ENCODE results near the gene TNRC6B. TPM values are rescaled to one million over a fixed set of nuclear protein-coding genes. Genes with fewer than 3 reads are reported as not detected.

The TNRC6B gene
- total and polyA plus RNA-seq, 2 of the 13 experiments (the other 11 are each of a cell fraction or from before 2014, with no cell fraction given) = 8.9 to 13.2 TPM

DNA sequence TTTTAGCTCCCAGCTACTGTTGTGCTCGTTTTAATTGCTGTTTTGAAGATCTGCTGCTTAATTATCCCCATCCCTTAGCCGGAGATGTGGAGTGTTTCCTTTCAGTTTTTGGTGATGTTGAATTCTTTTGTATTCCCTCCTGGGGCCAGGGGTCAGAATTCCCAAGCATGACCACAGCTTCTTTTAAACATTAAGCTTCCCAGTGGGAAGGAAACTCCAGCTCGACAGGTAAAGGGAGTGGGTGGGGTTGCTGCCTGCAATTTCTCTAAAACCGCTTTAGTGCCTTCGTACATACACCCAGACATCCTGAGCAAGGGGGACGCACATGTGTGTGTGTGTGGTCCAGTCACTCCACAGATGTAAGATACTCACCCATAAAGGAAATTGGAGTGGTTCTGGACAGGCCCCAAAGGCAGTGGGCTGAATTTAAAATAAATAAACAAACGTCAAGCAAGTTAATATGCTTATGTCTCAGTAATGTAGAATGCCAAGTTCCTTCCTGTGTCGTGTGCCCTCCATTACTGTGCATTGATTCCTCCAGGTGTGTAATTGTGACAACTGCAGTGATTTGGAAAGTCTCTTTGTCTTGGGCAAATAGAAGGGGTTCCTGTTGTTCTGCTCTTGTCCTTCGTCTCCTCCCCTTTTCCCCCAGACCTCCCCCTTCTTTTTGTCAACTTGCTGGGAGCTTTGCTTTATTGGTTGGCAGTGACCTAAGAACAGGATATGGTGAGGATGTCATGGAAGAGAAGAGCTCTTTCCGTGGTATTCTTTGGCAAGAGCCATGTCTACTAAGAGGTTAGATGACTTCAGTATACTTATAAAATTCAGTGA, 149.4 kb downstream of the TNRC6B start:
- in situ Hi-C loops (cut with HindIII; ENCODE audit: extremely low pct_ligation_motif_present, low pct_unique_long_range_greater_than_20kb) = no loop called here
- Histone ChIP-seq H3K27me3 (ENCODE audit: control insufficient read depth in 1 of 2, insufficient read depth in 2 of 2, low read length in 2 of 2) (no peaks in the 10 kb centered on the region), H3K27ac (ENCODE audit: extremely low read length, insufficient read depth, low read length) (no peak overlapping the region), H3K4me3 (replicated peaks in 1 of 3; ENCODE audit: insufficient read depth in 1 of 3, low read depth in 2 of 3, low read length in 3 of 3) (no peak overlapping the region), H3K9me3 (ENCODE audit: low read length) (no peaks in the 10 kb centered on the region), H3K36me3 (replicated peaks in 1 of 2; ENCODE audit: control insufficient read depth in 1 of 2, insufficient read depth in 2 of 2, low read length in 2 of 2) (peaks cover 3 to 19% of the 10 kb centered on the region in 2 experiments; a peak in 3 of 5 replicates), H3K4me2 (ENCODE audit: low read depth, low read length) (no peak overlapping the region), H4K20me1 (ENCODE audit: insufficient read depth, low read length) (no peaks in the 10 kb centered on the region; the same call in 1 of the 2 replicates), H3K4me1 (ENCODE audit: insufficient read depth, low read length) (no peaks in the 10 kb centered on the region), H3K79me2 (ENCODE audit: insufficient read depth, low read length) (no peaks in the 10 kb centered on the region), H2AFZ (ENCODE audit: low read length) (no peak overlapping the region), H3K9ac (ENCODE audit: insufficient read depth, low read depth, low read length) (no peak overlapping the region)
- TF ChIP-seq, protein P1, sequence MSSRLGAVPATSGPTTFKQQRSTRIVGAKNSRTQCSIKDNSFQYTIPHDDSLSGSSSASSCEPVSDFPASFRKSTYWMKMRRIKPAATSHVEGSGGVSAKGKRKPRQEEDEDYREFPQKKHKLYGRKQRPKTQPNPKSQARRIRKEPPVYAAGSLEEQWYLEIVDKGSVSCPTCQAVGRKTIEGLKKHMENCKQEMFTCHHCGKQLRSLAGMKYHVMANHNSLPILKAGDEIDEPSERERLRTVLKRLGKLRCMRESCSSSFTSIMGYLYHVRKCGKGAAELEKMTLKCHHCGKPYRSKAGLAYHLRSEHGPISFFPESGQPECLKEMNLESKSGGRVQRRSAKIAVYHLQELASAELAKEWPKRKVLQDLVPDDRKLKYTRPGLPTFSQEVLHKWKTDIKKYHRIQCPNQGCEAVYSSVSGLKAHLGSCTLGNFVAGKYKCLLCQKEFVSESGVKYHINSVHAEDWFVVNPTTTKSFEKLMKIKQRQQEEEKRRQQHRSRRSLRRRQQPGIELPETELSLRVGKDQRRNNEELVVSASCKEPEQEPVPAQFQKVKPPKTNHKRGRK (CRISPR knock-in tag; IDR thresholded peaks at IDR 0.05) = no peak
- TF ChIP-seq, protein P2, sequence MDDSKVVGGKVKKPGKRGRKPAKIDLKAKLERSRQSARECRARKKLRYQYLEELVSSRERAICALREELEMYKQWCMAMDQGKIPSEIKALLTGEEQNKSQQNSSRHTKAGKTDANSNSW (CRISPR knock-in tag; IDR thresholded peaks at IDR 0.05; ENCODE audit: borderline replicate concordance) = no peak
- no peak for TF ChIP-seq ZNF549 (CRISPR knock-in tag; IDR thresholded peaks at IDR 0.05)
- TF ChIP-seq, protein P3, sequence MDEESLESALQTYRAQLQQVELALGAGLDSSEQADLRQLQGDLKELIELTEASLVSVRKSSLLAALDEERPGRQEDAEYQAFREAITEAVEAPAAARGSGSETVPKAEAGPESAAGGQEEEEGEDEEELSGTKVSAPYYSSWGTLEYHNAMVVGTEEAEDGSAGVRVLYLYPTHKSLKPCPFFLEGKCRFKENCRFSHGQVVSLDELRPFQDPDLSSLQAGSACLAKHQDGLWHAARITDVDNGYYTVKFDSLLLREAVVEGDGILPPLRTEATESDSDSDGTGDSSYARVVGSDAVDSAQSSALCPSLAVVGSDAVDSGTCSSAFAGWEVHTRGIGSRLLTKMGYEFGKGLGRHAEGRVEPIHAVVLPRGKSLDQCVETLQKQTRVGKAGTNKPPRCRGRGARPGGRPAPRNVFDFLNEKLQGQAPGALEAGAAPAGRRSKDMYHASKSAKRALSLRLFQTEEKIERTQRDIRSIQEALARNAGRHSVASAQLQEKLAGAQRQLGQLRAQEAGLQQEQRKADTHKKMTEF (CRISPR knock-in tag; IDR thresholded peaks at IDR 0.05) = no peak
- TF ChIP-seq ZNF136 (CRISPR knock-in tag; IDR thresholded peaks at IDR 0.05; ENCODE audit: low read depth) = no peak
- TF ChIP-seq, protein P4, sequence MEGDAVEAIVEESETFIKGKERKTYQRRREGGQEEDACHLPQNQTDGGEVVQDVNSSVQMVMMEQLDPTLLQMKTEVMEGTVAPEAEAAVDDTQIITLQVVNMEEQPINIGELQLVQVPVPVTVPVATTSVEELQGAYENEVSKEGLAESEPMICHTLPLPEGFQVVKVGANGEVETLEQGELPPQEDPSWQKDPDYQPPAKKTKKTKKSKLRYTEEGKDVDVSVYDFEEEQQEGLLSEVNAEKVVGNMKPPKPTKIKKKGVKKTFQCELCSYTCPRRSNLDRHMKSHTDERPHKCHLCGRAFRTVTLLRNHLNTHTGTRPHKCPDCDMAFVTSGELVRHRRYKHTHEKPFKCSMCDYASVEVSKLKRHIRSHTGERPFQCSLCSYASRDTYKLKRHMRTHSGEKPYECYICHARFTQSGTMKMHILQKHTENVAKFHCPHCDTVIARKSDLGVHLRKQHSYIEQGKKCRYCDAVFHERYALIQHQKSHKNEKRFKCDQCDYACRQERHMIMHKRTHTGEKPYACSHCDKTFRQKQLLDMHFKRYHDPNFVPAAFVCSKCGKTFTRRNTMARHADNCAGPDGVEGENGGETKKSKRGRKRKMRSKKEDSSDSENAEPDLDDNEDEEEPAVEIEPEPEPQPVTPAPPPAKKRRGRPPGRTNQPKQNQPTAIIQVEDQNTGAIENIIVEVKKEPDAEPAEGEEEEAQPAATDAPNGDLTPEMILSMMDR (CRISPR knock-in tag; IDR thresholded peaks at IDR 0.05) = no peak
- FAIRE-seq (no peak), DNase-seq (ENCODE audit: low spot score) (no peak), ATAC-seq (no peak)
- ChIA-PET CTCF (ENCODE audit: low intra/inter-chr PET ratio, low total read pairs) (no interaction called here), POLR2A (no interaction called here)
- intact Hi-C loops (cut with micrococcal nuclease; ENCODE audit: unreplicated experiment) = no loop called here
- BruUV-seq (replicated peaks) = no TSS peak
- WGBS (ENCODE audit: low lambda C conversion rate) = 92% methylated on average over 10 of the region's 10 CpGs
